Activated CD8-positive, alpha-beta memory T cell treated with anti-CD3 and anti-CD28 coated beads for 4 hours (primary cell): ENCODE measurements around the gene CTDSP2.
A peak's percentile ranks its signal among the peaks of the same experiment; 100 is the strongest.

Experiments
- DNase-seq, 2 donors: peaks; one replicate each; pipeline ENCODE4 v3.0.0-alpha.2; 2020; ENCODE audit warnings: low read depth in 2 of 2

Gene CTDSP2

GRCh38 chr12:57815177-57816000 is 31.1 kb downstream of the CTDSP2 start:
- no peak for DNase-seq

- no peak for DNase-seq
These were observed 32.4 kb downstream of the CTDSP2 start for GRCh38 chr12:57813971-57814772.

- no peak for DNase-seq
These were observed 33.2 kb downstream of the CTDSP2 start for GRCh38 chr12:57813111-57813970.

- no peak for DNase-seq
These were observed 35.3 kb downstream of the CTDSP2 start for GRCh38 chr12:57811028-57811755.

- DNase-seq = no peak
These were observed 36.1 kb downstream of the CTDSP2 start for GRCh38 chr12:57810450-57810849.

- no peak for DNase-seq
These were observed 37.1 kb downstream of the CTDSP2 start for GRCh38 chr12:57809425-57809824.

GRCh38 chr12:57808351-57808750 is 38.2 kb downstream of the CTDSP2 start:
- DNase-seq = no peak

GRCh38 chr12:57807285-57807684 is 39.2 kb downstream of the CTDSP2 start:
- DNase-seq = no peak

GRCh38 chr12:57806677-57807076 is 39.9 kb downstream of the CTDSP2 start:
- no peak for DNase-seq

- no peak for DNase-seq
These were observed 43.1 kb downstream of the CTDSP2 start for GRCh38 chr12:57803319-57803893.

- DNase-seq = no peak
These were observed 43.9 kb downstream of the CTDSP2 start for GRCh38 chr12:57802607-57803006.

- DNase-seq = no peak
These were observed 45.6 kb downstream of the CTDSP2 start for GRCh38 chr12:57800965-57801364.

GRCh38 chr12:57797933-57798332 is 48.6 kb downstream of the CTDSP2 start:
- DNase-seq = no peak

- DNase-seq = no peak
These were observed 49.5 kb downstream of the CTDSP2 start for GRCh38 chr12:57796996-57797395.

- no peak for DNase-seq
These were observed 51.2 kb downstream of the CTDSP2 start for GRCh38 chr12:57795354-57795753.

- no peak for DNase-seq
These were observed 52.6 kb downstream of the CTDSP2 start for GRCh38 chr12:57793920-57794319.

GRCh38 chr12:57783861-57784260 is 62.7 kb downstream of the CTDSP2 start:
- DNase-seq = no peak

- DNase-seq = no peak
These were observed 63.1 kb downstream of the CTDSP2 start for GRCh38 chr12:57783466-57783801.

GRCh38 chr12:57782608-57783465 is 63.7 kb downstream of the CTDSP2 start, which contains the start of gene TSFM:
Gene TSFM (plus strand): TSS chr12:57782787. CDS start chr12:57782802, 15 bp downstream.
- peak; percentile 90 to 91 for DNase-seq

- no peak for DNase-seq
These were observed 64.3 kb downstream of the CTDSP2 start for GRCh38 chr12:57782243-57782607.
